PC-9 (cell line): ENCODE measurements around the gene CDC27.
"Not testable (repeated sequence)": the region's sequence is repeated elsewhere in the genome, so short reads cannot be mapped to it uniquely, and the experiment has no call there.

ENCODE experiments used
- EZH2 ChIP-seq: fragments of 200-600 bp; sonication (generic); IDR thresholded peaks from 2 replicates; pipeline ENCODE4 v1.8.0; 2017; ENCODE audit warnings: antibody characterized with exemption, low read depth
- TF ChIP-seq, protein P1 (sequence below): fragments of 200-600 bp; sonication (generic); conservative IDR thresholded peaks from 2 replicates; pipeline ENCODE4 v1.6.1; 2017; ENCODE audit warnings: mixed run types, antibody characterized with exemption, mild to moderate bottlenecking, moderate library complexity

DNA sequence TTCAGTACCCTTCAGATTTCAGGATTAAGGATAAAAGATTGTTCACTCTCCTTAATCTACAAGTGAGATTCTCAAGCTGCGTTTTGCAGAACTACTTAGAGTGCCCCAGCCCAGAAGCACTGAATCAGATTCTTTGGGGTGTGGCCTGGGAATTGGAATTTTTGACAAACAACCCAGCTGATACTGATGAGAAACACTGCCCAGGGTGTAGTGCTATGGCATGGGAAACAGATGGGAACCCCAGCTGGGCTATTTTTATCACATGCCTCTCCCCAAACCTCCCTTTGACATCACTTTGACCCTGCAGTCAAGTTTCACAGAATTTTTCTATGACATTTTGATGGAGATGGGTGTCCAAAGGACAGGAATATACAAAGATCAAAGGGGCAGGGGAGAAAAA, 83.8 kb downstream of the CDC27 start:
- TF ChIP-seq EZH2, result not testable (repeated sequence)
- TF ChIP-seq, protein P1, sequence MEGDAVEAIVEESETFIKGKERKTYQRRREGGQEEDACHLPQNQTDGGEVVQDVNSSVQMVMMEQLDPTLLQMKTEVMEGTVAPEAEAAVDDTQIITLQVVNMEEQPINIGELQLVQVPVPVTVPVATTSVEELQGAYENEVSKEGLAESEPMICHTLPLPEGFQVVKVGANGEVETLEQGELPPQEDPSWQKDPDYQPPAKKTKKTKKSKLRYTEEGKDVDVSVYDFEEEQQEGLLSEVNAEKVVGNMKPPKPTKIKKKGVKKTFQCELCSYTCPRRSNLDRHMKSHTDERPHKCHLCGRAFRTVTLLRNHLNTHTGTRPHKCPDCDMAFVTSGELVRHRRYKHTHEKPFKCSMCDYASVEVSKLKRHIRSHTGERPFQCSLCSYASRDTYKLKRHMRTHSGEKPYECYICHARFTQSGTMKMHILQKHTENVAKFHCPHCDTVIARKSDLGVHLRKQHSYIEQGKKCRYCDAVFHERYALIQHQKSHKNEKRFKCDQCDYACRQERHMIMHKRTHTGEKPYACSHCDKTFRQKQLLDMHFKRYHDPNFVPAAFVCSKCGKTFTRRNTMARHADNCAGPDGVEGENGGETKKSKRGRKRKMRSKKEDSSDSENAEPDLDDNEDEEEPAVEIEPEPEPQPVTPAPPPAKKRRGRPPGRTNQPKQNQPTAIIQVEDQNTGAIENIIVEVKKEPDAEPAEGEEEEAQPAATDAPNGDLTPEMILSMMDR, result not testable (repeated sequence)
